Measurements from ENCODE around the gene PRPS1L1. TPM values are rescaled to one million over a fixed set of nuclear protein-coding genes. Genes with fewer than 3 reads are reported as not detected.
A peak's percentile ranks its signal among the peaks of the same experiment; 100 is the strongest.

The PRPS1L1 gene
- total RNA-seq, 4 donors from 2014 or later: not detected

DNA sequence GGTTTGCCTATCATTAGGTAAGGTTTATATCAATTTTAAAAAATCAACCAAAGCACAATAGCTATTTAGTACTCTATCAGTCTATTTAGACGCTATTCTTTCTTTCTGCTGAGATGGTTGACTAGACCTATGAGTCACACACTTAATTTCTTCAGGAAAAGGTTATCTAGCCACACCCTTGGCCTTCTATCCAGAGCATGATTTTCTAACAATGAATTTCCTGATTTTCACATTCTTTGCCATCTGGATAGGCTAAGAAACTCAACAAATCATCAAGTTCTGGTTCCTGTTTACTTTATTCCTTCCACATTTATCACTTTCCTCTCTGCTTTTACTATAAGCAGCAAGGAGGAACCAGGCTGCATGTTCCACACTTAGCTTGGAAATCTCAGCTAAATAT is 8.1 kb downstream of the PRPS1L1 start:
- H3K4me1 ChIP-seq: peaks cover 0 to 17% (median 5%) of the 10 kb centered on the region in 4 donors
- no peaks in the 10 kb centered on the region for H3K36me3 ChIP-seq
- H3K4me3 ChIP-seq: no peak overlapping the region
- no peak for DNase-seq (ENCODE audit: extremely low spot score)
- intact Hi-C loops (cut with DNase I): no loop called here
- H3K9me3 ChIP-seq: no peaks in the 10 kb centered on the region
- no peak for TF ChIP-seq POLR2AphosphoS5 (IDR thresholded peaks at IDR 0.05)
- no peak for TF ChIP-seq EP300 (IDR thresholded peaks at IDR 0.05)
- TF ChIP-seq, protein P1, sequence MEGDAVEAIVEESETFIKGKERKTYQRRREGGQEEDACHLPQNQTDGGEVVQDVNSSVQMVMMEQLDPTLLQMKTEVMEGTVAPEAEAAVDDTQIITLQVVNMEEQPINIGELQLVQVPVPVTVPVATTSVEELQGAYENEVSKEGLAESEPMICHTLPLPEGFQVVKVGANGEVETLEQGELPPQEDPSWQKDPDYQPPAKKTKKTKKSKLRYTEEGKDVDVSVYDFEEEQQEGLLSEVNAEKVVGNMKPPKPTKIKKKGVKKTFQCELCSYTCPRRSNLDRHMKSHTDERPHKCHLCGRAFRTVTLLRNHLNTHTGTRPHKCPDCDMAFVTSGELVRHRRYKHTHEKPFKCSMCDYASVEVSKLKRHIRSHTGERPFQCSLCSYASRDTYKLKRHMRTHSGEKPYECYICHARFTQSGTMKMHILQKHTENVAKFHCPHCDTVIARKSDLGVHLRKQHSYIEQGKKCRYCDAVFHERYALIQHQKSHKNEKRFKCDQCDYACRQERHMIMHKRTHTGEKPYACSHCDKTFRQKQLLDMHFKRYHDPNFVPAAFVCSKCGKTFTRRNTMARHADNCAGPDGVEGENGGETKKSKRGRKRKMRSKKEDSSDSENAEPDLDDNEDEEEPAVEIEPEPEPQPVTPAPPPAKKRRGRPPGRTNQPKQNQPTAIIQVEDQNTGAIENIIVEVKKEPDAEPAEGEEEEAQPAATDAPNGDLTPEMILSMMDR (IDR thresholded peaks at IDR 0.05): no peak
- no peak for TF ChIP-seq POLR2A (IDR thresholded peaks at IDR 0.05; ENCODE audit: low read depth)
- peak overlapping the region in 3 of 4 donors; percentile 45 to 51 (median 51) for H3K27ac ChIP-seq (replicated peaks in 1 of 4)
- 38% methylated on average over 1 of the region's 1 CpG for WGBS
- no peaks in the 10 kb centered on the region for H3K27me3 ChIP-seq

DNA sequence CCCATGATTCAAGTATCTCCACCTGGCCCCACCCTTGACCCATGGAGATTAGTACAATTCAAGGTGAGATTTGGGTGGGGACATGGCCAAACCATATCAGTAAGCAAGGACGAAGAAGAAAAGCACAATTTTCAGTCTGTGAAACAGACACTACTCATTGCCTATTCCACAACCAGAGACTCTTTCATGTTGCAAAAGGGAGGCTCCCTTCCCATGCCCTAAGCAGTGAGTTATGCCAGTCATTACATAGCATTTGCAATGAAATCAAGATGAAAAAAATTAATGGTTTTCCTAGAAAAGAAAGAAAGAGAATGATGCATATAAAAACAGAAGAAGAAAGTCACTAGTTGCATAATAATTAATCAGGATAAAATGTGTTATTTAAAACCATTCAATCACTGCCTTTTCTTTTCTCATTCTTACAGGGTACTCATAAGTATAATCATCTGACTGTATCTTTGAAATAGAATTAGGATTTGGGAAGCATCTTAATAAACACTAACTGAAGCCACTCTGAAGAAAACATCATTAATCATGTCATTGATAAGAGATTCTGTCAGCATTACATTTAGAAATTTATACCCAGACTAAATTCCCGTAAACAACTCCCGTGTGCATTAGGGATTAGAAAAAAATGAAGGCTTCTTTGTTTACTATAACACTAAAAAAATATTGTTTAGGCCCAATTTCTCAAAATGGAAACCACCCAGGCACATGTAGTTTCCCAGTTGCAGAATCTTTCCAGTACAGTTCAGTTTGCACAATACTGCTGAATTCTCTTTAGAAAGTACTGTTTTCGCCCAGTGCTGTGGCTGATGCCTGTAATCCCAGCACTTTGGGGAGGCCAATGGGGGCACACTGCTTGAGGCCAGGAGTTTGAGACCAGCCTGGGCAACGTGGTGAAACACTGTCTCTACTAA is 9.1 kb downstream of the PRPS1L1 start:
- peaks cover 0 to 17% (median 5%) of the 10 kb centered on the region in 4 donors for H3K4me1 ChIP-seq
- H3K4me3 ChIP-seq: no peak overlapping the region
- no peaks in the 10 kb centered on the region for H3K9me3 ChIP-seq
- TF ChIP-seq, protein P1 (IDR thresholded peaks at IDR 0.05): no peak
- TF ChIP-seq EP300 (IDR thresholded peaks at IDR 0.05) (no peak), POLR2A (IDR thresholded peaks at IDR 0.05; ENCODE audit: low read depth) (no peak), POLR2AphosphoS5 (IDR thresholded peaks at IDR 0.05) (no peak)
- H3K27me3 ChIP-seq: no peaks in the 10 kb centered on the region
- intact Hi-C loops (cut with DNase I): no loop called here
- DNase-seq (ENCODE audit: extremely low spot score): no peak
- H3K36me3 ChIP-seq: no peaks in the 10 kb centered on the region
- H3K27ac ChIP-seq (replicated peaks in 1 of 4): peak overlapping the region in 3 of 4 donors; percentile 45 to 51 (median 51)
- WGBS: 65% methylated on average over 5 of the region's 5 CpGs

DNA sequence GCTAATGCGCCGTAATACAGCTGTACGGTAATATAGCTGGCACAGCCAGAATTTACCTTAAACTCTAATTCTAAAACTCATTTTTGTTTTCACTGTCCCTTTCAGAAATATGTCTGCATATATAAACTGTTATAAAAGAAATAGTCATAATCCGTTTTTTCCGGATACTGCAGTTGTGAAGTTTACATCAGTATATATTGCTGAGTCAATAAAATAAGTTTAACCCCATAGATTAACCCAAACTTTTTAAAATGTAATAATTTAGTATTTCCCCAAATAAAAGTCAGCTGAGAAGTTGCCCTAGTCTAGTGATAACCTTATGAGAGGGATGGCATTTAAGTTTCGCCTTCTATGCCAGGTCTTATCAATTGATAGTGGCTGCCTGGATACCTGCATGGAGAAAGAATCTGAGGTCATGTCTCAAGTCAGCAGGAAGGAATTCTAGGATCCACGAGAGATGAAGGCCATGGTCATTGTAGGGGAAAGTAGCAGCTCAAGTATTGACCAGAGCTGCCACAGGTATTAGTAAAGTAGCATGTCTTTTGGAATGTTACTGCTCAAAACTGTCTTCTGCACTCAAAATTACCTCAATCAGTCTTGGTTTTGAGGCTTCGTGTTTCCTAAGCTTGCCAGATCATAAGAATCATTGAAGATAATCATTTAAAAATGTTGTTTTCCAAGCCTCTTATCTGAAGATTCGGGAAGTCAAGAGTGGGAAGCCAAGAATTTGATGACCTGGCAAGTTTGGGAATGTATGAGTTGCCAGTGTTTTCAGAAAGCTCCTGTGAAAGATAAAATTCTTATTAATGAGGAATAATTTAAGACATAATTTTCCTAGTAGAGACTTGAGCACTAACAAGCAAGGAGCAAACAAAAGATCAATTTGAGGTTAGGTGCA is 10.8 kb downstream of the PRPS1L1 start:
- H3K36me3 ChIP-seq: no peaks in the 10 kb centered on the region
- TF ChIP-seq, protein P1 (IDR thresholded peaks at IDR 0.05): no peak
- no peak for TF ChIP-seq POLR2A (IDR thresholded peaks at IDR 0.05; ENCODE audit: low read depth)
- no peak for TF ChIP-seq POLR2AphosphoS5 (IDR thresholded peaks at IDR 0.05)
- no peak for TF ChIP-seq EP300 (IDR thresholded peaks at IDR 0.05)
- no peaks in the 10 kb centered on the region for H3K9me3 ChIP-seq
- DNase-seq (ENCODE audit: extremely low spot score): no peak
- no peak overlapping the region for H3K27ac ChIP-seq (replicated peaks in 1 of 4)
- no peak overlapping the region for H3K4me3 ChIP-seq
- peaks cover 0 to 17% (median 5%) of the 10 kb centered on the region in 4 donors for H3K4me1 ChIP-seq
- intact Hi-C loops (cut with DNase I): no loop called here
- WGBS: 79% methylated on average over 9 of the region's 9 CpGs
- H3K27me3 ChIP-seq: no peaks in the 10 kb centered on the region

DNA sequence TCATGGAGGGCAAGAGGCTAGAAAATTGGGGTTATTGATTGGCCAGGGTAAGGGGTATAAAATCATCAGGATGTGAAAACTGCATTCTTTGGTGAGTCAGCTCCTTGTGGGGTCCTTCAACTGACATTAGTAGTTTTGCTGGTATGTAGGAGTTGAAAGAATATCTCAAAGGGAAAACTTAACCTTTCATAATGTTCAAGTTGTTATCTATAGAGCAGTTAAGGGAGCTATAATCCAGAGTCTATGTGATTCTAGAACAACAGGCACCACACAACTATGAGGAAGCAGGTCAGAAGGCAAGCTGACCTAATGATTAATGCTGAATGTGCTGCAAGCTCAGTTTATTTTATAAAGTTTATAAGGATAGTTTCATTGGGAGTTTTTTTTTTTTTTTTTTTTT is 13.7 kb downstream of the PRPS1L1 start:
- Histone ChIP-seq H3K27ac (replicated peaks in 1 of 4) (no peak overlapping the region), H3K9me3 (no peaks in the 10 kb centered on the region), H3K4me1 (peaks cover 0 to 2% (median 0%) of the 10 kb centered on the region in 4 donors), H3K36me3 (no peaks in the 10 kb centered on the region), H3K4me3 (no peak overlapping the region), H3K27me3 (no peaks in the 10 kb centered on the region)
- DNase-seq (ENCODE audit: extremely low spot score): no peak
- intact Hi-C loops (cut with DNase I): no loop called here
- no peak for TF ChIP-seq POLR2A (IDR thresholded peaks at IDR 0.05; ENCODE audit: low read depth)
- no peak for TF ChIP-seq POLR2AphosphoS5 (IDR thresholded peaks at IDR 0.05)
- TF ChIP-seq, protein P1 (IDR thresholded peaks at IDR 0.05): no peak
- no peak for TF ChIP-seq EP300 (IDR thresholded peaks at IDR 0.05)

Data from esophagus muscularis mucosa (tissue), 4 donors.